IMR-90 (cell line): Measurements from ENCODE around the gene NCOA5. TPM values are rescaled to one million over a fixed set of nuclear protein-coding genes. Genes with fewer than 3 reads are reported as not detected.

Experiments used
- ATAC-seq: fragments of 200-7000 bp; cut with Tn5 transposase; 2 replicates; pipeline ENCODE4 v1.9.1; 2020; ENCODE audit warnings: low read depth, mild to moderate bottlenecking, moderate library complexity
- BruUV-seq: library from RNA; stranded (reverse); fragments of 400-500 nt; replicated peaks from 2 replicates; lab custom pipeline; 2021; lab: Mats Ljungman, UMichigan
- CTCF ChIA-PET: fragments of 300-600 bp; formaldehyde crosslinking; extraction: SDS; loops from one replicate; lab custom pipeline; 2021; ENCODE audit warnings: antibody characterized with exemption; lab: Yijun Ruan, JAX
- POLR2A ChIA-PET: fragments of 300-600 bp; sonication (Branson Sonifier 250); formaldehyde crosslinking; loops from one replicate; lab custom pipeline; 2022; ENCODE audit warnings: antibody characterized with exemption; ENCODE audit not compliant: unreplicated experiment; lab: Charles Lee
- DNase-seq: peaks from one replicate; pipeline ENCODE4 v3.0.0; 2013
- H2AFZ ChIP-seq: replicated peaks from 2 replicates; pipeline ENCODE3; 2013; ENCODE audit warnings: low read length, mild to moderate bottlenecking; ENCODE audit not compliant: poor library complexity
- H2AK5ac ChIP-seq: 2 replicates; pipeline ENCODE4 v1.6.1; 2013; ENCODE audit warnings: low read depth, low read length, inconsistent platforms
- H2AK9ac ChIP-seq: replicated peaks from 2 replicates; pipeline ENCODE3; 2013; ENCODE audit warnings: mild to moderate bottlenecking, low read depth, low read length, moderate library complexity; ENCODE audit not compliant: poor library complexity
- H2BK120ac ChIP-seq: 2 replicates; pipeline ENCODE4 v1.6.1; 2013; ENCODE audit warnings: low read depth, low read length, inconsistent platforms
- H2BK15ac ChIP-seq: 3 replicates; pipeline ENCODE4 v1.6.1; 2013; ENCODE audit warnings: low read depth, low read length, inconsistent platforms
- H2BK20ac ChIP-seq: 2 replicates; pipeline ENCODE4 v1.6.1; 2013; ENCODE audit warnings: low read depth, mild to moderate bottlenecking, inconsistent platforms, low read length, moderate library complexity
- H2BK5ac ChIP-seq: 2 replicates; pipeline ENCODE4 v1.6.1; 2013; ENCODE audit warnings: mild to moderate bottlenecking, low read depth, low read length, inconsistent platforms; ENCODE audit not compliant: poor library complexity, severe bottlenecking
- H3K14ac ChIP-seq: replicated peaks from 2 replicates; pipeline ENCODE4 v1.6.1; 2013; ENCODE audit warnings: low read depth, low read length, inconsistent platforms
- H3K18ac ChIP-seq: 2 replicates; pipeline ENCODE4 v1.6.1; 2013; ENCODE audit warnings: low read depth, low read length, control low read depth
- H3K23ac ChIP-seq: 2 replicates; pipeline ENCODE4 v1.6.1; 2013; ENCODE audit warnings: low read depth, low read length, inconsistent platforms
- H3K27ac ChIP-seq: 2 replicates; pipeline ENCODE4 v1.5.1; 2013; ENCODE audit warnings: mild to moderate bottlenecking, control low read depth, low read length; ENCODE audit not compliant: insufficient read depth
- H3K27me3 ChIP-seq: 2 replicates; pipeline ENCODE4 v1.6.1; 2013; ENCODE audit warnings: low read length; ENCODE audit not compliant: control insufficient read depth, insufficient read depth
- H3K36me3 ChIP-seq: 2 replicates; pipeline ENCODE4 v1.6.1; 2013; ENCODE audit warnings: low read length, mixed read lengths; ENCODE audit not compliant: control insufficient read depth, insufficient read depth
- H3K4ac ChIP-seq: 2 replicates; pipeline ENCODE4 v1.6.1; 2013; ENCODE audit warnings: low read depth, low read length, inconsistent platforms
- H3K4me1 ChIP-seq: 2 replicates; pipeline ENCODE4 v1.6.1; 2013; ENCODE audit warnings: low read length, mixed read lengths; ENCODE audit not compliant: control insufficient read depth, insufficient read depth
- H3K4me2 ChIP-seq: 2 replicates; pipeline ENCODE4 v1.6.1; 2013; ENCODE audit warnings: low read depth, mild to moderate bottlenecking, control low read depth, low read length, moderate library complexity
- H3K4me3 ChIP-seq: 2 replicates; pipeline ENCODE4 v1.5.1; 2013; ENCODE audit warnings: low read depth, mild to moderate bottlenecking, control low read depth, low read length, moderate library complexity; ENCODE audit not compliant: insufficient read depth
- H3K56ac ChIP-seq: 2 replicates; pipeline ENCODE4 v1.6.1; 2013; ENCODE audit warnings: low read length, inconsistent platforms; ENCODE audit not compliant: insufficient read depth; ENCODE audit errors: extremely low read depth
- H3K79me1 ChIP-seq, 2 experiments: 2 replicates each; pipeline ENCODE4 v1.6.1; 2013; ENCODE audit warnings: low read length in 2 of 2, inconsistent platforms in 1 of 2, low read depth in 1 of 2
- H3K9ac ChIP-seq: 2 replicates; pipeline ENCODE4 v1.6.1; 2013; ENCODE audit warnings: low read depth, low read length, control low read depth
- H3K9me1 ChIP-seq: 2 replicates; pipeline ENCODE4 v1.6.1; 2013; ENCODE audit warnings: low read length, inconsistent platforms; ENCODE audit not compliant: insufficient read depth
- H3K9me3 ChIP-seq: 2 replicates; pipeline ENCODE4 v1.6.1; 2013; ENCODE audit warnings: low read length; ENCODE audit not compliant: control insufficient read depth, insufficient read depth
- H4K20me1 ChIP-seq: 2 replicates; pipeline ENCODE4 v1.6.1; 2013; ENCODE audit warnings: low read length, inconsistent platforms; ENCODE audit not compliant: insufficient read depth
- H4K5ac ChIP-seq: 2 replicates; pipeline ENCODE4 v1.6.1; 2013; ENCODE audit warnings: mild to moderate bottlenecking, low read depth, low read length, control low read depth
- H4K8ac ChIP-seq, 2 experiments: 2 replicates each; pipeline ENCODE4 v1.6.1; 2013; ENCODE audit warnings: low read depth in 2 of 2, low read length in 2 of 2, control low read depth in 1 of 2, inconsistent platforms in 1 of 2
- H4K91ac ChIP-seq: 2 replicates; pipeline ENCODE4 v1.6.1; 2013; ENCODE audit warnings: low read depth, low read length, inconsistent platforms; ENCODE audit not compliant: insufficient read depth
- BHLHE40 ChIP-seq: fragments of 150-350 bp; IDR thresholded peaks from 2 replicates; pipeline ENCODE4 v1.6.1; 2016; ENCODE audit warnings: mild to moderate bottlenecking, low read depth, low read length
- CEBPB ChIP-seq: IDR thresholded peaks from 2 replicates; pipeline ENCODE4 v1.6.1; 2012; ENCODE audit warnings: low read depth, low read length, improper control_type of control experiment
- CHD1 ChIP-seq: IDR thresholded peaks from 2 replicates; pipeline ENCODE4 v1.6.1; 2012; ENCODE audit warnings: low read depth, low read length, improper control_type of control experiment
- CTCF ChIP-seq: conservative IDR thresholded peaks from 2 replicates; pipeline ENCODE4 v1.5.1; 2012; ENCODE audit warnings: mild to moderate bottlenecking, low read depth, low read length, improper control_type of control experiment
- MAFK ChIP-seq: IDR thresholded peaks from 2 replicates; pipeline ENCODE4 v1.6.1; 2012; ENCODE audit warnings: low read depth, low read length, improper control_type of control experiment
- MXI1 ChIP-seq: IDR thresholded peaks from 2 replicates; pipeline ENCODE4 v1.6.1; 2012; ENCODE audit warnings: low read depth, mild to moderate bottlenecking, low read length, moderate library complexity, borderline replicate concordance
- NFE2L2 ChIP-seq: fragments of 150-350 bp; IDR thresholded peaks from 2 replicates; pipeline ENCODE4 v1.6.1; 2016; ENCODE audit warnings: low read depth, mild to moderate bottlenecking, low read length
- POLR2A ChIP-seq: IDR thresholded peaks from 2 replicates; pipeline ENCODE4 v1.6.1; 2012; ENCODE audit warnings: mild to moderate bottlenecking, low read depth, low read length
- RAD21 ChIP-seq: IDR thresholded peaks from 2 replicates; pipeline ENCODE4 v1.6.1; 2012; ENCODE audit warnings: low read length, improper control_type of control experiment
- RCOR1 ChIP-seq: IDR thresholded peaks from 2 replicates; pipeline ENCODE4 v1.6.1; 2012; ENCODE audit warnings: mild to moderate bottlenecking, low read length, improper control_type of control experiment; ENCODE audit not compliant: insufficient replicate concordance
- RFX5 ChIP-seq: IDR thresholded peaks from 2 replicates; pipeline ENCODE4 v1.8.0; 2012; ENCODE audit warnings: low read depth, mild to moderate bottlenecking, low read length, moderate library complexity
- SMC3 ChIP-seq: fragments of 150-350 bp; IDR thresholded peaks from 2 replicates; pipeline ENCODE4 v1.6.1; 2016; ENCODE audit warnings: low read depth, mild to moderate bottlenecking, antibody characterized with exemption, low read length, moderate library complexity
- WGBS, 2 experiments: methylation state at CpG; one replicate each; pipeline versions ENCODE4 v1.1.5 to v1.1.7; 2013; ENCODE audit warnings: missing lambda C conversion rate in 2 of 2; ENCODE audit not compliant: insufficient read length in 1 of 2; ENCODE audit errors: extremely low coverage in 2 of 2; 5-methylcytosine and 5-hydroxymethylcytosine counted together
- dilution Hi-C: fragments of 300-500 bp; cut with HindIII; formaldehyde crosslinking; loops from one replicate; pipeline ENCODE4 v1.14.3; 2018; ENCODE audit warnings: low sequenced_read_pairs; ENCODE audit not compliant: unreplicated experiment
- in situ Hi-C: fragments of 300-500 bp; cut with MboI; formaldehyde crosslinking; loops from 3 replicates; pipeline ENCODE4 v1.14.3; 2019; ENCODE audit warnings: low sequenced_read_pairs, inconsistent platforms, mixed read lengths
- intact Hi-C: fragments of 100-400 bp; cut with micrococcal nuclease; formaldehyde crosslinking; loops from 2 replicates; pipeline ENCODE4 v1.10.0; 2022
- polyA plus RNA-seq, 3 experiments: library from polyadenylated mRNA; depleted of rRNA; stranded (reverse); fragments of >200 nt; gene quantifications; 2 replicates each; pipeline ENCODE4 v1.2.3, GENCODE V29; 2012; ENCODE audit warnings: low replicate concordance in 1 of 3
- total RNA-seq: library from RNA; depleted of rRNA; stranded (reverse); fragments of >200 nt; gene quantifications from 2 replicates; pipeline ENCODE4 v1.2.3, GENCODE V29; 2012
- TF ChIP-seq, protein P1 (sequence below): fragments of 150-350 bp; IDR thresholded peaks from 2 replicates; pipeline ENCODE4 v1.6.1; 2016; ENCODE audit warnings: low read depth, mild to moderate bottlenecking, low read length, moderate library complexity, borderline replicate concordance
- TF ChIP-seq, protein P2 (sequence below): fragments of 150-350 bp; IDR thresholded peaks from 2 replicates; pipeline ENCODE4 v1.6.1; 2017; ENCODE audit warnings: mild to moderate bottlenecking, antibody characterized with exemption, low read length, low read depth

The NCOA5 gene
- total and polyA plus RNA-seq, 2 of the 4 experiments (the other 2 are of a cell fraction) = 17.4 to 20.6 TPM

GRCh38 chr20:46030284-46031013 lies 59.3 kb downstream of the NCOA5 start:
- no peak overlapping the region for H2AK9ac ChIP-seq
- H4K5ac ChIP-seq = no peak overlapping the region
- H2BK120ac ChIP-seq = no peak overlapping the region
- H2AK5ac ChIP-seq = no peak overlapping the region
- no peak overlapping the region for H3K27ac ChIP-seq
- DNase-seq = no peak
- in situ Hi-C loops = no loop called here
- H3K4me1 ChIP-seq = no peaks in the 10 kb centered on the region
- H3K14ac ChIP-seq = no peak overlapping the region
- no peak overlapping the region for H3K4me2 ChIP-seq
- peaks cover 2% of the 10 kb centered on the region; the same call in 1 of the 2 replicates for H3K9me3 ChIP-seq
- H3K4ac ChIP-seq = no peak overlapping the region
- no TSS peak for BruUV-seq
- H3K56ac ChIP-seq = no peak overlapping the region
- intact Hi-C loops = no loop called here
- H3K36me3 ChIP-seq = no peaks in the 10 kb centered on the region
- WGBS, 2 experiments = 18% methylated on average over 19 of the region's 49 CpGs; no CpG with 5 or more reads in 1 of the 2 experiments
- POLR2A ChIA-PET = no interaction called here
- no peaks in the 10 kb centered on the region; the same call in 1 of the 2 replicates for H4K20me1 ChIP-seq
- CTCF ChIA-PET = interaction anchor here (1.3 kb wide), 1 partner anchor 43 kb away, joined by 4 read pairs; no protein-coding TSS in a partner anchor
- H3K23ac ChIP-seq = no peak overlapping the region
- no peak overlapping the region for H2BK15ac ChIP-seq
- no peak overlapping the region for H3K9ac ChIP-seq
- peaks cover 60% of the 10 kb centered on the region for H3K27me3 ChIP-seq
- no peak overlapping the region for H2AFZ ChIP-seq
- H2BK20ac ChIP-seq = no peak overlapping the region
- dilution Hi-C loops = no loop called here
- H3K4me3 ChIP-seq = no peak overlapping the region
- no peak overlapping the region for H4K91ac ChIP-seq
- TF ChIP-seq CTCF (no peak), RCOR1 (no peak), MXI1 (no peak), NFE2L2 (no peak), MAFK (no peak), POLR2A (no peak), SMC3 (no peak), BHLHE40 (no peak), RFX5 (no peak), CEBPB (no peak), RAD21 (no peak), CHD1 (no peak)
- TF ChIP-seq, protein P1, sequence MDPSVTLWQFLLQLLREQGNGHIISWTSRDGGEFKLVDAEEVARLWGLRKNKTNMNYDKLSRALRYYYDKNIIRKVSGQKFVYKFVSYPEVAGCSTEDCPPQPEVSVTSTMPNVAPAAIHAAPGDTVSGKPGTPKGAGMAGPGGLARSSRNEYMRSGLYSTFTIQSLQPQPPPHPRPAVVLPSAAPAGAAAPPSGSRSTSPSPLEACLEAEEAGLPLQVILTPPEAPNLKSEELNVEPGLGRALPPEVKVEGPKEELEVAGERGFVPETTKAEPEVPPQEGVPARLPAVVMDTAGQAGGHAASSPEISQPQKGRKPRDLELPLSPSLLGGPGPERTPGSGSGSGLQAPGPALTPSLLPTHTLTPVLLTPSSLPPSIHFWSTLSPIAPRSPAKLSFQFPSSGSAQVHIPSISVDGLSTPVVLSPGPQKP = no peak
- TF ChIP-seq, protein P2, sequence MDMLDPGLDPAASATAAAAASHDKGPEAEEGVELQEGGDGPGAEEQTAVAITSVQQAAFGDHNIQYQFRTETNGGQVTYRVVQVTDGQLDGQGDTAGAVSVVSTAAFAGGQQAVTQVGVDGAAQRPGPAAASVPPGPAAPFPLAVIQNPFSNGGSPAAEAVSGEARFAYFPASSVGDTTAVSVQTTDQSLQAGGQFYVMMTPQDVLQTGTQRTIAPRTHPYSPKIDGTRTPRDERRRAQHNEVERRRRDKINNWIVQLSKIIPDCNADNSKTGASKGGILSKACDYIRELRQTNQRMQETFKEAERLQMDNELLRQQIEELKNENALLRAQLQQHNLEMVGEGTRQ = no peak
- no peaks in the 10 kb centered on the region for H3K9me1 ChIP-seq
- ATAC-seq = no peak
- no peak overlapping the region for H2BK5ac ChIP-seq
- no peak overlapping the region for H3K18ac ChIP-seq
- no peaks in the 10 kb centered on the region for H3K79me1 ChIP-seq
- H4K8ac ChIP-seq = no peak overlapping the region
